Astrocyte of the cerebellum (primary cell): Measurements from ENCODE around the gene NTN1.

ENCODE experiments used
- DNase-seq: peaks from one replicate; pipeline ENCODE4 v3.0.0-alpha.2; 2011; ENCODE audit warnings: low read depth
- H3K4me3 ChIP-seq: 2 replicates; pipeline ENCODE4 v1.5.1; 2011; ENCODE audit warnings: mild to moderate bottlenecking, low read depth, low read length, moderate library complexity
- in situ Hi-C: cut with HindIII; loops from 2 replicates; pipeline ENCODE4 v1.10.0; 2017; ENCODE audit warnings: low sequenced_read_pairs
- TF ChIP-seq, protein P1 (sequence below): IDR thresholded peaks from 2 replicates; pipeline ENCODE4 v1.5.1; 2012; ENCODE audit warnings: low read length, low read depth, moderate library complexity, mild to moderate bottlenecking; ENCODE audit errors: missing control alignments

NTN1 gene

DNA sequence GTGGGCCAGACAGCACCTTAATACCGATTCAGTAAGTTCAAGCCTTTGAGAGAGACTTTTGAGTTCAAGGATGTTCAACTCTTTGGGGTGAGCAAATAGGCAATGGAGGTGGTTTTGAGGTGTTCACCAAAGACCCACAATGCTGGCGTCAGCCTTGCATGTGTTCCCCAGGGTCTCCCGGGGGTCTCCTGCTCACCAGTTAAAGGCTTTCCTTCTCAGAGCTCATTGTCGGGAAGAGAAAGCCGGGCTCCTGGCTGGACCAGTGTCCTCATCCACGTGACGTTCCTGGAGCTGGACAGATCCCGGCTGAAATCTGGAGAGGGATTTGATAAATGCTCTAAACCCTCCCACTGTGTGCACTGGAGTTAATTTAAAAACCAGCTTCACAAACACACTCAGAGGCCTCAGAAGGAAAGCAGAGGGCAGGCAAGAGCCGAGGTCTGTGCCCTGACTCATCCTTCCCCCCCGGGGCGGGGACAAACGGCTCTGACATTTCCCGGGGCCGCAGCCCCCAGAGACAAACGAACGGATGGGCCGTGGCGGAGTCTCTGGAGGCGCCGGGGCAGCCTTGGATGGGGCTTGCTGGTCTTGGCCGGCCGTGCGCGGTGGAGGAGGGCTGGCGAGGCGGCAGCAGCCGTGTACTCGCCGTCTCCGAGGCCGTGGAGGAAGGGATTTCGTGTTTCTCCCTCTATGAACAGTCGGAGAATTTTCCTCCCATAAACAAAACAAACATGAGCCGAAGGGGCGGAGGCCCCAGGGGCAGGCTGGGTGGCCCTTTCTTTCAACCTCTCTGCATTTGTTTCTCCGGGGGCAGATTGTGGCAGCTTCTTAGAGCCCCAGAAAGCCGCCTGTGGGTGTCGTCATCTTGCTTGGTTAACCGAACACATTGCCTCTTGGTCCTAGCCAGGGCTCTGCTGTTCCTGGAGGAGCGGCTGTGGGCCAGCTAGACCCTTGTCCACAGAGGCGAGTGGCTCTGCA lies 94.2 kb downstream of the NTN1 start:
- DNase-seq, result peak; percentile 8
- TF ChIP-seq, protein P1, sequence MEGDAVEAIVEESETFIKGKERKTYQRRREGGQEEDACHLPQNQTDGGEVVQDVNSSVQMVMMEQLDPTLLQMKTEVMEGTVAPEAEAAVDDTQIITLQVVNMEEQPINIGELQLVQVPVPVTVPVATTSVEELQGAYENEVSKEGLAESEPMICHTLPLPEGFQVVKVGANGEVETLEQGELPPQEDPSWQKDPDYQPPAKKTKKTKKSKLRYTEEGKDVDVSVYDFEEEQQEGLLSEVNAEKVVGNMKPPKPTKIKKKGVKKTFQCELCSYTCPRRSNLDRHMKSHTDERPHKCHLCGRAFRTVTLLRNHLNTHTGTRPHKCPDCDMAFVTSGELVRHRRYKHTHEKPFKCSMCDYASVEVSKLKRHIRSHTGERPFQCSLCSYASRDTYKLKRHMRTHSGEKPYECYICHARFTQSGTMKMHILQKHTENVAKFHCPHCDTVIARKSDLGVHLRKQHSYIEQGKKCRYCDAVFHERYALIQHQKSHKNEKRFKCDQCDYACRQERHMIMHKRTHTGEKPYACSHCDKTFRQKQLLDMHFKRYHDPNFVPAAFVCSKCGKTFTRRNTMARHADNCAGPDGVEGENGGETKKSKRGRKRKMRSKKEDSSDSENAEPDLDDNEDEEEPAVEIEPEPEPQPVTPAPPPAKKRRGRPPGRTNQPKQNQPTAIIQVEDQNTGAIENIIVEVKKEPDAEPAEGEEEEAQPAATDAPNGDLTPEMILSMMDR, result peak; percentile 21
- peak overlapping the region; percentile 18 for H3K4me3 ChIP-seq
- in situ Hi-C loops, result no loop called here

GRCh38 chr17:9116311-9116835 lies 95.1 kb downstream of the NTN1 start:
- H3K4me3 ChIP-seq, result no peak overlapping the region
- in situ Hi-C loops, result no loop called here
- TF ChIP-seq, protein P1, result no peak
- DNase-seq, result no peak

DNA sequence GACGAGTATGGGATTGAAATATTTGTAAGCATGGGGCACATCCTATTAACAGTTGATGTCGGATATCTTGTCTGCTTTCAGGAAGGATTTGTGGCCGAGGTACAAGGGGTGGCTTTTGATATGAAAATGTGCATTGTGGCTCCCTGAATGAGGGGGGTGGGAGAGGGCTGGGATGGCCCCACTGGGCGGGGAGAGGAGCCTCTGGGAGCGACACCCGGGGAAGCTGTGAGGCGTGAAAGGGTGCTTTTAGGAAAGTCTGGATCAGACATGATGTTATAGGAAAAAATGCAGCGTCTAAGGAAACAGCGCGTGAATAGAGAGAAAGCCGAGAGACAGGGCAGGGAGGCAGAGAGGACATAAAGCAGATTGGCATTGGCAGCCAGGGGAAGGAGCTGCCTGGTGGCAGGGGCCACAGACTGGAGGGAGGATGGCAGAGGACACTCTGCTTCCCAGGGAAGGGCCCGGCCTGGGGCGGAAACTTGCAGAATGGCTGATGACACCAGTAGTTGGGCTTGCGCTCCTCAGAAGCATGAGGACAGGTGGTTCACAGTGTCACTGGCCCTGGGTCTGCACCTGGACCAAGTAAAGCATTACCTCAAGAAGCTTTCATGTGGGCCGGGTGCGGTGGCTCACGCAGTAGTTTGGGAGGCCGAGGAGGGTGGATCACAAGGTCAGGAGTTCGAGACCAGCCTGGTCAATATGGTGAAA lies 95.7 kb downstream of the NTN1 start:
- TF ChIP-seq, protein P1, result no peak
- in situ Hi-C loops, result no loop called here
- no peak for DNase-seq
- no peak overlapping the region for H3K4me3 ChIP-seq

DNA sequence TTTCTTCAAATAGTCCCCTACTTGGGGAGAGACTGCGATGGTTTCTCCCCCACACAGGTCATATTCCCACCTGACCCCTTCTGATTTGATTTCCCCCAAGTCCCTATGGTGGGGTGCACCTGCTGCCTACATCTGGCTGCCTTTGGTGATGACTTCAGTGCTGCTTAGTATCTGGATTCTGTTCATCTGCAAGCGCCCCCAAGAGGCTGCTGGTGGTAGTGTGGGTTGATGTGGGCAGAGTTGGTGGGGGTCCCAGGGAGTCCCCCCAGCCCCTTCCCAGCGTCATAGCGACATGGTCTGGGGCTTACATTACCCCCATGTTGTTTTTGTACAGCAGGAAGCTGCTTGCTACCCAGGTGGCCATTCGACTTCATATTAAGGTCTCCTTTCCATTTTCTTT lies 99.2 kb downstream of the NTN1 start:
- in situ Hi-C loops, result no loop called here
- TF ChIP-seq, protein P1, result peak; percentile 28
- no peak for DNase-seq
- no peak overlapping the region for H3K4me3 ChIP-seq

- in situ Hi-C loops, result no loop called here
Measured at GRCh38 chr17:9121186-9121820, 100.0 kb downstream of the NTN1 start.

More at GRCh38 chr17:9121186-9121820, 100.0 kb downstream of the NTN1 start:
- TF ChIP-seq, protein P1, result no peak
- H3K4me3 ChIP-seq, result no peak overlapping the region
- DNase-seq, result no peak
